GM23248 (cell line): ENCODE measurements around the gene PCDHGA8. TPM values are rescaled to one million over a fixed set of nuclear protein-coding genes. Genes with fewer than 3 reads are reported as not detected.

Experiments used
- DNase-seq: peaks from one replicate; pipeline ENCODE4 v3.0.0-alpha.2; 2015
- H2AFZ ChIP-seq: fragments of 200-600 bp; sonication (generic); 2 replicates; pipeline ENCODE4 v1.6.1; 2016; ENCODE audit warnings: antibody characterized with exemption
- H3F3A ChIP-seq: fragments of 200-600 bp; sonication (generic); 2 replicates; pipeline ENCODE4 v1.6.1; 2016; ENCODE audit warnings: mild to moderate bottlenecking, antibody characterized with exemption, mixed run types; ENCODE audit not compliant: insufficient read depth
- H3K27ac ChIP-seq: fragments of 200-600 bp; sonication (generic); 2 replicates; pipeline ENCODE4 v1.5.1; 2016; ENCODE audit warnings: mild to moderate bottlenecking
- H3K27me3 ChIP-seq: fragments of 200-600 bp; sonication (generic); replicated peaks from 2 replicates; pipeline ENCODE4 v1.6.1; 2016; ENCODE audit warnings: mild to moderate bottlenecking; ENCODE audit not compliant: insufficient read depth
- H3K36me3 ChIP-seq: fragments of 200-600 bp; sonication (generic); 2 replicates; pipeline ENCODE4 v1.6.1; 2016; ENCODE audit warnings: low read depth, mild to moderate bottlenecking
- H3K4me1 ChIP-seq: fragments of 200-600 bp; sonication (generic); 2 replicates; pipeline ENCODE4 v1.6.1; 2016; ENCODE audit warnings: mild to moderate bottlenecking; ENCODE audit not compliant: insufficient read depth
- H3K4me2 ChIP-seq: fragments of 200-600 bp; sonication (generic); one replicate; pipeline ENCODE4 v1.6.1; 2016; ENCODE audit warnings: mild to moderate bottlenecking; ENCODE audit not compliant: unreplicated experiment
- H3K4me3 ChIP-seq: fragments of 200-600 bp; sonication (generic); 2 replicates; pipeline ENCODE4 v1.5.1; 2016; ENCODE audit warnings: mild to moderate bottlenecking
- H3K79me2 ChIP-seq: fragments of 200-600 bp; sonication (generic); 2 replicates; pipeline ENCODE4 v1.6.1; 2016; ENCODE audit warnings: mild to moderate bottlenecking; ENCODE audit not compliant: insufficient read depth
- H3K9ac ChIP-seq: fragments of 200-600 bp; sonication (generic); 2 replicates; pipeline ENCODE4 v1.6.1; 2016; ENCODE audit warnings: mild to moderate bottlenecking
- H3K9me2 ChIP-seq: fragments of 200-600 bp; sonication (generic); 2 replicates; pipeline ENCODE4 v1.6.1; 2016; ENCODE audit warnings: mixed run types, mild to moderate bottlenecking, moderate library complexity; ENCODE audit not compliant: insufficient read depth
- H3K9me3 ChIP-seq: fragments of 200-600 bp; sonication (generic); one replicate; pipeline ENCODE4 v1.6.1; 2017; ENCODE audit warnings: low read depth
- H4K20me1 ChIP-seq: fragments of 200-600 bp; sonication (generic); 2 replicates; pipeline ENCODE4 v1.6.0; 2016; ENCODE audit not compliant: insufficient read depth
- EZH2 ChIP-seq: fragments of 200-600 bp; sonication (generic); IDR thresholded peaks from 2 replicates; pipeline ENCODE4 v1.6.1; 2018; ENCODE audit warnings: antibody characterized with exemption, mild to moderate bottlenecking; ENCODE audit not compliant: insufficient read depth, poor library complexity, severe bottlenecking
- EZH2phosphoT487 ChIP-seq: fragments of 200-600 bp; sonication (generic); IDR thresholded peaks from 2 replicates; pipeline ENCODE4 v1.6.1; 2018; ENCODE audit warnings: antibody characterized with exemption, moderate library complexity, mild to moderate bottlenecking, low read depth; ENCODE audit not compliant: insufficient read depth
- WGBS, 2 experiments: methylation state at CpG; one replicate each; pipeline ENCODE4 v1.1.6; 2015 to 2017; ENCODE audit warnings: low lambda C conversion rate in 2 of 2, low coverage in 1 of 2; ENCODE audit errors: missing lambda C conversion rate in 2 of 2; 5-methylcytosine and 5-hydroxymethylcytosine counted together
- in situ Hi-C: fragments of 300-500 bp; cut with MboI; formaldehyde crosslinking; loops from 2 replicates; pipeline ENCODE4 v1.15.0; 2020
- polyA plus RNA-seq: library from polyadenylated mRNA; unstranded; fragments of >200 nt; fragmentation: Nextera tagmentation; extraction: Ambion mirVana; gene quantifications from 2 replicates; pipeline ENCODE4 v1.2.1, GENCODE V29; 2016
- total RNA-seq: library from RNA; depleted of rRNA; stranded (reverse); fragments of >200 nt; shearing (Covaris generic); gene quantifications from 2 replicates; pipeline ENCODE4 v1.2.3, GENCODE V29; 2014; rRNA removed

The PCDHGA8 gene
- total and polyA plus RNA-seq, 2 experiments from 2014 or later, result 0.69 to 0.86 TPM

DNA sequence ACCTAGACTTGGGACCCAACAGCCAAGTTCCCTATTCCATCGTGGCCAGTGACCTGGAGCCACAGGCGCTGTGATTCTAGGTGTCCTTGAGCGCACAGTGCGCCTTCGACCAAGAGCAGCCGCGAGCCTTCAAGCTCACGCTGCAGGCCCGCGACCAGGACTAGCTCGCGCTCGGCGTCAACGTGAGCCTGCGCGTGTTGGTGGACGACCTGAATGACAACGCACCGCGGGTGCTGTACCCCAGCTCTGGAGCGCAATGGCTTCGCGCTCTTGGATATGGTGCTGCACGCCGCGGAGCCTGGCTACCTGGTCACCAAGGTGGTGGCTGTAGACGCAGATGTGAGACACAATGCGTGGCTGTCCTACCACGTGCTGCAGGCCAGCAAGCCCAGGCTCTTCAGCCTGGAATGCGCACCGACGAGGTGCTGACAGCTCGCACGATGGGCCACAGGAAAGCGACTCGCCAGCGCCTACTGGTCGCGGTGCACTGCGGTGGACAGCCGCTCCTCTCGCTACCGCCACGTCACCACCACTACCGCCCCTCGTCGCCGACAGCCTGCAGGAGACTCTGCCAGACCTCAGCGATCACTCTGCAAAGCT is 49.2 kb downstream of the PCDHGA8 start:
- H3K4me1 ChIP-seq, result peaks cover 18% of the 10 kb centered on the region
- no peak for DNase-seq
- TF ChIP-seq EZH2phosphoT487 (no peak), EZH2 (no peak)
- peaks cover 12% of the 10 kb centered on the region; the same call in 1 of the 2 replicates for H3F3A ChIP-seq
- in situ Hi-C loops, result no loop called here
- no peak overlapping the region for H3K4me2 ChIP-seq
- no peaks in the 10 kb centered on the region for H4K20me1 ChIP-seq
- no peak overlapping the region for H3K9ac ChIP-seq
- no peaks in the 10 kb centered on the region for H3K36me3 ChIP-seq
- no peak overlapping the region for H3K27ac ChIP-seq
- H3K9me3 ChIP-seq, result no peaks in the 10 kb centered on the region
- H3K9me2 ChIP-seq, result no peaks in the 10 kb centered on the region
- peaks cover 81% of the 10 kb centered on the region for H3K79me2 ChIP-seq
- WGBS, 2 experiments, result 56 to 58% methylated on average over 50 of the region's 50 CpGs
- H3K4me3 ChIP-seq, result no peak overlapping the region
- H3K27me3 ChIP-seq, result no peaks in the 10 kb centered on the region
- no peak overlapping the region for H2AFZ ChIP-seq

Other genes with a start within 250 kb of the PCDHGA8 start
Only the 30 nearest of the 37 such genes appear.
- 1.5 and 2.5 TPM in 2 replicates for gene PCDHB9, start 205.5 kb upstream of the PCDHGA8 start, total RNA-seq
- 1.3 and 1.9 TPM in 2 replicates for gene PCDHB9, start 205.5 kb upstream of the PCDHGA8 start, polyA plus RNA-seq
- 1.3 and 2.9 TPM in 2 replicates for gene PCDHB10, start 200.3 kb upstream of the PCDHGA8 start, total RNA-seq
- gene PCDHB10, start 200.3 kb upstream of the PCDHGA8 start, polyA plus RNA-seq, result 0.86 and 1.3 TPM in 2 replicates
- gene PCDHB11, start 193.0 kb upstream of the PCDHGA8 start, total RNA-seq, result 0.38 and 1.2 TPM in 2 replicates
- 1.1 TPM in 2 replicates for gene PCDHB11, start 193.0 kb upstream of the PCDHGA8 start, polyA plus RNA-seq
- gene PCDHB12, start 183.9 kb upstream of the PCDHGA8 start, total RNA-seq, result 0.43 and 2.9 TPM in 2 replicates
- 0.48 and 0.53 TPM in 2 replicates for gene PCDHB12, start 183.9 kb upstream of the PCDHGA8 start, polyA plus RNA-seq
- 2.8 and 3.3 TPM in 2 replicates for gene PCDHB13, start 178.7 kb upstream of the PCDHGA8 start, total RNA-seq
- gene PCDHB13, start 178.7 kb upstream of the PCDHGA8 start, polyA plus RNA-seq, result 1.6 and 2.0 TPM in 2 replicates
- gene PCDHB14, start 169.3 kb upstream of the PCDHGA8 start, total RNA-seq, result 2.1 and 4.3 TPM in 2 replicates
- 1.7 and 2.1 TPM in 2 replicates for gene PCDHB14, start 169.3 kb upstream of the PCDHGA8 start, polyA plus RNA-seq
- 2.7 and 2.8 TPM in 2 replicates for gene PCDHB15, start 147.2 kb upstream of the PCDHGA8 start, total RNA-seq
- 1.5 and 1.9 TPM in 2 replicates for gene PCDHB15, start 147.2 kb upstream of the PCDHGA8 start, polyA plus RNA-seq
- gene SLC25A2, start 88.6 kb upstream of the PCDHGA8 start, total RNA-seq, result not detected in 2 replicates
- not detected in 2 replicates for gene SLC25A2, start 88.6 kb upstream of the PCDHGA8 start, polyA plus RNA-seq
- gene TAF7, start 71.8 kb upstream of the PCDHGA8 start, total RNA-seq, result 65.0 and 65.9 TPM in 2 replicates
- 104 and 114 TPM in 2 replicates for gene TAF7, start 71.8 kb upstream of the PCDHGA8 start, polyA plus RNA-seq
- 0.38 and 1.8 TPM in 2 replicates for gene PCDHGA1, start 62.1 kb upstream of the PCDHGA8 start, total RNA-seq
- gene PCDHGA1, start 62.1 kb upstream of the PCDHGA8 start, polyA plus RNA-seq, result 0.63 and 0.72 TPM in 2 replicates
- 6.3 and 7.3 TPM in 2 replicates for gene PCDHGA2, start 53.9 kb upstream of the PCDHGA8 start, total RNA-seq
- 4.3 and 5.3 TPM in 2 replicates for gene PCDHGA2, start 53.9 kb upstream of the PCDHGA8 start, polyA plus RNA-seq
- gene PCDHGA3, start 48.8 kb upstream of the PCDHGA8 start, total RNA-seq, result 7.5 and 7.6 TPM in 2 replicates
- 4.0 and 5.4 TPM in 2 replicates for gene PCDHGA3, start 48.8 kb upstream of the PCDHGA8 start, polyA plus RNA-seq
- 0.25 and 0.86 TPM in 2 replicates for gene PCDHGB1, start 42.5 kb upstream of the PCDHGA8 start, total RNA-seq
- gene PCDHGB1, start 42.5 kb upstream of the PCDHGA8 start, polyA plus RNA-seq, result 0.16 and 0.19 TPM in 2 replicates
- gene PCDHGA4, start 37.6 kb upstream of the PCDHGA8 start, total RNA-seq, result 10.8 and 13.9 TPM in 2 replicates
- 8.1 and 8.6 TPM in 2 replicates for gene PCDHGA4, start 37.6 kb upstream of the PCDHGA8 start, polyA plus RNA-seq
- gene PCDHGB2, start 32.6 kb upstream of the PCDHGA8 start, total RNA-seq, result 2.2 and 2.5 TPM in 2 replicates
- gene PCDHGB2, start 32.6 kb upstream of the PCDHGA8 start, polyA plus RNA-seq, result 0.76 and 0.94 TPM in 2 replicates
- 0.86 and 1.3 TPM in 2 replicates for gene PCDHGA5, start 28.5 kb upstream of the PCDHGA8 start, total RNA-seq
- 0.24 and 0.35 TPM in 2 replicates for gene PCDHGA5, start 28.5 kb upstream of the PCDHGA8 start, polyA plus RNA-seq
- 2.8 and 4.0 TPM in 2 replicates for gene PCDHGB3, start 22.4 kb upstream of the PCDHGA8 start, total RNA-seq
- gene PCDHGB3, start 22.4 kb upstream of the PCDHGA8 start, polyA plus RNA-seq, result 0.95 and 1.2 TPM in 2 replicates
- gene PCDHGA6, start 18.7 kb upstream of the PCDHGA8 start, total RNA-seq, result 5.4 and 5.8 TPM in 2 replicates
- 2.1 and 2.6 TPM in 2 replicates for gene PCDHGA6, start 18.7 kb upstream of the PCDHGA8 start, polyA plus RNA-seq
- gene PCDHGA7, start 9.9 kb upstream of the PCDHGA8 start, total RNA-seq, result 0.43 and 1.6 TPM in 2 replicates
- gene PCDHGA7, start 9.9 kb upstream of the PCDHGA8 start, polyA plus RNA-seq, result 0.84 and 1.1 TPM in 2 replicates
- gene PCDHGB4, start 4.9 kb upstream of the PCDHGA8 start, total RNA-seq, result 6.8 and 7.6 TPM in 2 replicates
- 5.0 and 5.6 TPM in 2 replicates for gene PCDHGB4, start 4.9 kb upstream of the PCDHGA8 start, polyA plus RNA-seq
- 13.2 and 14.9 TPM in 2 replicates for gene PCDHGB5, start 5.3 kb downstream of the PCDHGA8 start, total RNA-seq
- 15.0 and 15.7 TPM in 2 replicates for gene PCDHGB5, start 5.3 kb downstream of the PCDHGA8 start, polyA plus RNA-seq
- 2.6 and 2.9 TPM in 2 replicates for gene PCDHGA9, start 10.1 kb downstream of the PCDHGA8 start, total RNA-seq
- 0.61 and 0.71 TPM in 2 replicates for gene PCDHGA9, start 10.1 kb downstream of the PCDHGA8 start, polyA plus RNA-seq
- gene PCDHGB6, start 15.4 kb downstream of the PCDHGA8 start, total RNA-seq, result 1.9 and 4.3 TPM in 2 replicates
- gene PCDHGB6, start 15.4 kb downstream of the PCDHGA8 start, polyA plus RNA-seq, result 3.0 and 3.2 TPM in 2 replicates
- 10.4 and 11.1 TPM in 2 replicates for gene PCDHGA10, start 20.4 kb downstream of the PCDHGA8 start, total RNA-seq
- 4.6 and 5.4 TPM in 2 replicates for gene PCDHGA10, start 20.4 kb downstream of the PCDHGA8 start, polyA plus RNA-seq
- gene PCDHGB7, start 25.0 kb downstream of the PCDHGA8 start, total RNA-seq, result 14.2 and 14.8 TPM in 2 replicates
- gene PCDHGB7, start 25.0 kb downstream of the PCDHGA8 start, polyA plus RNA-seq, result 12.7 and 13.2 TPM in 2 replicates
- gene PCDHGA11, start 28.4 kb downstream of the PCDHGA8 start, total RNA-seq, result 21.7 and 25.3 TPM in 2 replicates
- gene PCDHGA11, start 28.4 kb downstream of the PCDHGA8 start, polyA plus RNA-seq, result 15.3 and 18.1 TPM in 2 replicates
- gene PCDHGA12, start 37.9 kb downstream of the PCDHGA8 start, total RNA-seq, result 8.6 and 10.9 TPM in 2 replicates
- gene PCDHGA12, start 37.9 kb downstream of the PCDHGA8 start, polyA plus RNA-seq, result 6.7 and 8.5 TPM in 2 replicates
- gene PCDHGC3, start 83.3 kb downstream of the PCDHGA8 start, total RNA-seq, result 44.6 and 53.1 TPM in 2 replicates
- gene PCDHGC3, start 83.3 kb downstream of the PCDHGA8 start, polyA plus RNA-seq, result 74.4 and 77.4 TPM in 2 replicates
- gene PCDHGC4, start 92.4 kb downstream of the PCDHGA8 start, total RNA-seq, result 0.38 and 0.54 TPM in 2 replicates
- 0.11 and 0.16 TPM in 2 replicates for gene PCDHGC4, start 92.4 kb downstream of the PCDHGA8 start, polyA plus RNA-seq
- 2.2 and 3.2 TPM in 2 replicates for gene PCDHGC5, start 96.4 kb downstream of the PCDHGA8 start, total RNA-seq
- 1.8 and 2.5 TPM in 2 replicates for gene PCDHGC5, start 96.4 kb downstream of the PCDHGA8 start, polyA plus RNA-seq